ENCODE results near the gene PRPS1.

DNA sequence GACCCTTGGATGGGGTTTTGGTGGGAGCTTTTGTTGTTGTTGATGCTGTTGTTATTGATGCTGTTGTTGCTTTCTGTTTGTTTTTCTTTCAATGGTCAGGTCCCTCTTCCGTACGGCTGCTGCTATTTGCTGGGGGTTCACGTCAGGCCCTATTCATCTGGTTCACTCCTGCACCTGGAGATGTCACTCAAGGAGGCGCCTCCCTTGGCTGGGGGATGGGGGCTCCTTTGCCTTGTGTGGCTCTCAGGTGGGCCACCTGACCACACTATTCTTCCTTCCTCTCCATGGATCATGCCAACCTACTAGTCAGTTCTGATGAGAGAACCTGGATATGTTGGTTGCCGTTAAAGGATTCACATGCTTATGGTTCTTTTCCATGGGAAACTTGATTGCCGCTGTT lies 39.1 kb upstream of the PRPS1 start:
- TF ChIP-seq, protein P1, sequence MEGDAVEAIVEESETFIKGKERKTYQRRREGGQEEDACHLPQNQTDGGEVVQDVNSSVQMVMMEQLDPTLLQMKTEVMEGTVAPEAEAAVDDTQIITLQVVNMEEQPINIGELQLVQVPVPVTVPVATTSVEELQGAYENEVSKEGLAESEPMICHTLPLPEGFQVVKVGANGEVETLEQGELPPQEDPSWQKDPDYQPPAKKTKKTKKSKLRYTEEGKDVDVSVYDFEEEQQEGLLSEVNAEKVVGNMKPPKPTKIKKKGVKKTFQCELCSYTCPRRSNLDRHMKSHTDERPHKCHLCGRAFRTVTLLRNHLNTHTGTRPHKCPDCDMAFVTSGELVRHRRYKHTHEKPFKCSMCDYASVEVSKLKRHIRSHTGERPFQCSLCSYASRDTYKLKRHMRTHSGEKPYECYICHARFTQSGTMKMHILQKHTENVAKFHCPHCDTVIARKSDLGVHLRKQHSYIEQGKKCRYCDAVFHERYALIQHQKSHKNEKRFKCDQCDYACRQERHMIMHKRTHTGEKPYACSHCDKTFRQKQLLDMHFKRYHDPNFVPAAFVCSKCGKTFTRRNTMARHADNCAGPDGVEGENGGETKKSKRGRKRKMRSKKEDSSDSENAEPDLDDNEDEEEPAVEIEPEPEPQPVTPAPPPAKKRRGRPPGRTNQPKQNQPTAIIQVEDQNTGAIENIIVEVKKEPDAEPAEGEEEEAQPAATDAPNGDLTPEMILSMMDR (IDR thresholded peaks at IDR 0.05; ENCODE audit: low read depth, low read length): no peak
- no peak for TF ChIP-seq EZH2phosphoT487 (IDR thresholded peaks at IDR 0.05; ENCODE audit: low read depth)
